ENCODE results near the gene TMEM271.
"Not testable (repeated sequence)": the region's sequence is repeated elsewhere in the genome, so short reads cannot be mapped to it uniquely, and the experiment has no call there.

TMEM271 gene

GRCh38 chr4:552019-552418, 24.1 kb downstream of the TMEM271 start:
- peaks cover 3% of the 10 kb centered on the region for H3K27me3 ChIP-seq (ENCODE audit: insufficient read depth, poor library complexity, severe bottlenecking)
- no peaks in the 10 kb centered on the region for H3K4me1 ChIP-seq (ENCODE audit: insufficient read depth, poor library complexity, severe bottlenecking)
- no peak for DNase-seq (ENCODE audit: low spot score)
- no peak for TF ChIP-seq CTCF (IDR thresholded peaks at IDR 0.05; ENCODE audit: poor library complexity, severe bottlenecking)
- H3K4me3 ChIP-seq (ENCODE audit: severe bottlenecking) = no peak overlapping the region
- ATAC-seq (ENCODE audit: low read depth) = no peak
- no peak overlapping the region for H3K27ac ChIP-seq (ENCODE audit: poor library complexity, severe bottlenecking)
- no peaks in the 10 kb centered on the region for H3K36me3 ChIP-seq (ENCODE audit: low read depth)
- H3K9me3 ChIP-seq (ENCODE audit: severe bottlenecking) = peaks cover 2% of the 10 kb centered on the region

- H3K27me3 ChIP-seq (ENCODE audit: insufficient read depth, poor library complexity, severe bottlenecking); H3K4me3 ChIP-seq (ENCODE audit: severe bottlenecking); H3K9me3 ChIP-seq (ENCODE audit: severe bottlenecking); H3K36me3 ChIP-seq (ENCODE audit: low read depth); H3K4me1 ChIP-seq (ENCODE audit: insufficient read depth, poor library complexity, severe bottlenecking); ATAC-seq (ENCODE audit: low read depth); H3K27ac ChIP-seq (ENCODE audit: poor library complexity, severe bottlenecking); DNase-seq (ENCODE audit: low spot score): not testable (repeated sequence)
Observed at GRCh38 chr4:550268-550667, 25.8 kb downstream of the TMEM271 start.

GRCh38 chr4:548976-549375, 27.1 kb downstream of the TMEM271 start:
- Histone ChIP-seq H3K4me3 (ENCODE audit: severe bottlenecking) (no peak overlapping the region), H3K27ac (ENCODE audit: poor library complexity, severe bottlenecking) (no peak overlapping the region), H3K27me3 (ENCODE audit: insufficient read depth, poor library complexity, severe bottlenecking) (peaks cover 3% of the 10 kb centered on the region), H3K4me1 (ENCODE audit: insufficient read depth, poor library complexity, severe bottlenecking) (no peaks in the 10 kb centered on the region), H3K9me3 (ENCODE audit: severe bottlenecking) (peaks cover 2% of the 10 kb centered on the region), H3K36me3 (ENCODE audit: low read depth) (no peaks in the 10 kb centered on the region)
- no peak for ATAC-seq (ENCODE audit: low read depth)
- TF ChIP-seq CTCF (IDR thresholded peaks at IDR 0.05; ENCODE audit: poor library complexity, severe bottlenecking) = no peak
- no peak for DNase-seq (ENCODE audit: low spot score)

- ATAC-seq (ENCODE audit: low read depth) (no peak), DNase-seq (ENCODE audit: low spot score) (no peak)
- no peaks in the 10 kb centered on the region for H3K4me1 ChIP-seq (ENCODE audit: insufficient read depth, poor library complexity, severe bottlenecking)
- H3K9me3 ChIP-seq (ENCODE audit: severe bottlenecking) = no peaks in the 10 kb centered on the region
- no peak overlapping the region for H3K27ac ChIP-seq (ENCODE audit: poor library complexity, severe bottlenecking)
- H3K27me3 ChIP-seq (ENCODE audit: insufficient read depth, poor library complexity, severe bottlenecking) = peaks cover 6% of the 10 kb centered on the region
- no peak for TF ChIP-seq CTCF (IDR thresholded peaks at IDR 0.05; ENCODE audit: poor library complexity, severe bottlenecking)
- H3K4me3 ChIP-seq (ENCODE audit: severe bottlenecking) = no peak overlapping the region
- H3K36me3 ChIP-seq (ENCODE audit: low read depth) = no peaks in the 10 kb centered on the region
Observed at GRCh38 chr4:545612-546011, 30.5 kb downstream of the TMEM271 start.

GRCh38 chr4:544386-545105, 31.5 kb downstream of the TMEM271 start:
- DNase-seq (ENCODE audit: low spot score) (no peak), ATAC-seq (ENCODE audit: low read depth) (no peak)
- Histone ChIP-seq H3K36me3 (ENCODE audit: low read depth) (no peaks in the 10 kb centered on the region), H3K4me1 (ENCODE audit: insufficient read depth, poor library complexity, severe bottlenecking) (no peaks in the 10 kb centered on the region), H3K27me3 (ENCODE audit: insufficient read depth, poor library complexity, severe bottlenecking) (peaks cover 6% of the 10 kb centered on the region), H3K27ac (ENCODE audit: poor library complexity, severe bottlenecking) (no peak overlapping the region), H3K9me3 (ENCODE audit: severe bottlenecking) (no peaks in the 10 kb centered on the region), H3K4me3 (ENCODE audit: severe bottlenecking) (no peak overlapping the region)
- TF ChIP-seq CTCF (IDR thresholded peaks at IDR 0.05; ENCODE audit: poor library complexity, severe bottlenecking) = no peak

Measured in RWPE2 (cell line).